ENCODE measurements around the gene C16orf78. TPM values are rescaled to one million over a fixed set of nuclear protein-coding genes. Genes with fewer than 3 reads are reported as not detected.

The C16orf78 gene
- total RNA-seq, 1 donor from 2014 or later, result not detected

DNA sequence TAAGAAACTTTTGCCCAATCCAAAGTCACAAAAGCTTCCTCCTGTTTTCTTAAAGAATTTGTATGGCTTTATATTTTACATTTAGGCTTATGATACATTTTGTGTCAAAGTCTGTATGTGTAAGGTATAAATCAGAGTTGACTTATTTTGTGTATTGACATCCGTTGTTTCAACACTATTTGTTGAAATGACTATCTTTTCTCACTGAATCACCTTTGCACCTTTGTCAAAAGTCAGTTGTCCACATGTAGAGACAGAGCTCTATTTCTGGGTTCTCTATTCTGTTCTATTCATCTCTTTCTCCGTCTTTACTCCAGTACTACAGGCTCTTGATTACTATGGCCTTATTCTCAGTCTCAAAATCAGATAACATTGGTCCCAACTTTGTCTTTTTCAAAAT lies 73.2 kb downstream of the C16orf78 start:
- H3K4me3 Mint-ChIP-seq, result no peak overlapping the region
- peaks cover 16% of the 10 kb centered on the region for H3K4me1 Mint-ChIP-seq
- H3K27me3 Mint-ChIP-seq (ENCODE audit: low read depth), result peaks cover under 1% of the 10 kb centered on the region
- no peaks in the 10 kb centered on the region for H3K9me3 Mint-ChIP-seq
- TF ChIP-seq, protein P1, sequence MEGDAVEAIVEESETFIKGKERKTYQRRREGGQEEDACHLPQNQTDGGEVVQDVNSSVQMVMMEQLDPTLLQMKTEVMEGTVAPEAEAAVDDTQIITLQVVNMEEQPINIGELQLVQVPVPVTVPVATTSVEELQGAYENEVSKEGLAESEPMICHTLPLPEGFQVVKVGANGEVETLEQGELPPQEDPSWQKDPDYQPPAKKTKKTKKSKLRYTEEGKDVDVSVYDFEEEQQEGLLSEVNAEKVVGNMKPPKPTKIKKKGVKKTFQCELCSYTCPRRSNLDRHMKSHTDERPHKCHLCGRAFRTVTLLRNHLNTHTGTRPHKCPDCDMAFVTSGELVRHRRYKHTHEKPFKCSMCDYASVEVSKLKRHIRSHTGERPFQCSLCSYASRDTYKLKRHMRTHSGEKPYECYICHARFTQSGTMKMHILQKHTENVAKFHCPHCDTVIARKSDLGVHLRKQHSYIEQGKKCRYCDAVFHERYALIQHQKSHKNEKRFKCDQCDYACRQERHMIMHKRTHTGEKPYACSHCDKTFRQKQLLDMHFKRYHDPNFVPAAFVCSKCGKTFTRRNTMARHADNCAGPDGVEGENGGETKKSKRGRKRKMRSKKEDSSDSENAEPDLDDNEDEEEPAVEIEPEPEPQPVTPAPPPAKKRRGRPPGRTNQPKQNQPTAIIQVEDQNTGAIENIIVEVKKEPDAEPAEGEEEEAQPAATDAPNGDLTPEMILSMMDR (conservative IDR thresholded peaks at IDR 0.05), result no peak
- H3K36me3 Mint-ChIP-seq (ENCODE audit: low read depth), result no peaks in the 10 kb centered on the region
- no peak overlapping the region for H3K27ac Mint-ChIP-seq (ENCODE audit: unreplicated experiment)
- no peak for DNase-seq (ENCODE audit: low read depth, low spot score)

Other genes with a start within 250 kb of the C16orf78 start
- 0.61 and 1.0 TPM in 2 replicates for gene CBLN1, start 92.0 kb upstream of the C16orf78 start, total RNA-seq